Thymus (tissue), 11 donors: ENCODE data around the gene UBR3. TPM values are rescaled to one million over a fixed set of nuclear protein-coding genes. Genes with fewer than 3 reads are reported as not detected.

ENCODE experiments used
- DNase-seq, 9 donors: peaks; one replicate each; pipeline ENCODE4 v3.0.0-alpha.2; 2013; ENCODE audit warnings: low spot score in 9 of 9, low read depth in 6 of 9, missing footprints in 1 of 9
- H3K27ac ChIP-seq, 2 donors: one replicate each; pipeline ENCODE4 v1.5.1; 2013; ENCODE audit warnings: control low read depth in 1 of 2, low read depth in 1 of 2, low read length in 1 of 2, mild to moderate bottlenecking in 1 of 2, moderate library complexity in 1 of 2
- H3K27me3 ChIP-seq, 2 donors: one replicate each; pipeline ENCODE4 v1.5.1; 2013; ENCODE audit warnings: low read length in 1 of 2; ENCODE audit not compliant: control insufficient read depth in 2 of 2, insufficient read depth in 1 of 2
- H3K36me3 ChIP-seq, 2 donors: one replicate each; pipeline ENCODE4 v1.5.1; 2013; ENCODE audit warnings: low read length in 1 of 2, mild to moderate bottlenecking in 1 of 2, moderate library complexity in 1 of 2; ENCODE audit not compliant: control insufficient read depth in 2 of 2, insufficient read depth in 2 of 2
- H3K4me1 ChIP-seq, 2 donors: one replicate each; pipeline ENCODE4 v1.5.1; 2013; ENCODE audit warnings: low read length in 2 of 2; ENCODE audit not compliant: control insufficient read depth in 2 of 2, insufficient read depth in 2 of 2
- H3K4me3 ChIP-seq, 2 donors: one replicate each; pipeline ENCODE4 v1.5.1; 2013; ENCODE audit warnings: low read length in 2 of 2, control low read depth in 1 of 2, mild to moderate bottlenecking in 1 of 2
- H3K9me3 ChIP-seq, 2 donors: one replicate each; pipeline ENCODE4 v1.5.1; 2013; ENCODE audit warnings: low read length in 1 of 2, mild to moderate bottlenecking in 1 of 2; ENCODE audit not compliant: control insufficient read depth in 2 of 2, insufficient read depth in 1 of 2
- WGBS: extraction: QIAGEN DNeasy Blood & Tissue Kit; methylation state at CpG from one replicate; pipeline ENCODE4 v1.1.7; 2013; 5-methylcytosine and 5-hydroxymethylcytosine counted together
- polyA plus RNA-seq: library from polyadenylated mRNA; stranded (reverse); fragments of 200-250 nt; gene quantifications from one replicate; pipeline ENCODE4 v1.2.3, GENCODE V29; 2013
- total RNA-seq: library from RNA; stranded (reverse); fragments of 120-200 nt; gene quantifications from one replicate; pipeline ENCODE4 v1.2.4, GENCODE V29; 2013
- donor health status: healthy.

The UBR3 gene
- total and polyA plus RNA-seq, 2 donors: 14.1 to 20.1 TPM

- Histone ChIP-seq H3K9me3 (no peaks in the 10 kb centered on the region), H3K36me3 (peaks cover 0 to 4% of the 10 kb centered on the region in 2 donors), H3K27ac (no peak overlapping the region), H3K4me1 (no peaks in the 10 kb centered on the region), H3K27me3 (no peaks in the 10 kb centered on the region), H3K4me3 (no peak overlapping the region)
- WGBS: 96% methylated on average over 7 of the region's 7 CpGs
- peak in 1 of 9 donors; percentile 19 for DNase-seq
These were observed 250.7 kb downstream of the UBR3 start for GRCh38 chr2:170077830-170078569.

GRCh38 chr2:170084820-170085491 is 257.7 kb downstream of the UBR3 start:
- Histone ChIP-seq H3K9me3 (no peaks in the 10 kb centered on the region), H3K4me1 (no peaks in the 10 kb centered on the region), H3K27me3 (no peaks in the 10 kb centered on the region), H3K36me3 (no peaks in the 10 kb centered on the region), H3K4me3 (no peak overlapping the region), H3K27ac (no peak overlapping the region)
- 98% methylated on average over 2 of the region's 2 CpGs for WGBS
- DNase-seq: no peak

GRCh38 chr2:170086117-170086688 is 258.9 kb downstream of the UBR3 start:
- H3K27me3 ChIP-seq: no peaks in the 10 kb centered on the region
- no peak overlapping the region for H3K27ac ChIP-seq
- 95% methylated on average over 5 of the region's 5 CpGs for WGBS
- no peak for DNase-seq
- no peaks in the 10 kb centered on the region for H3K4me1 ChIP-seq
- no peaks in the 10 kb centered on the region for H3K9me3 ChIP-seq
- H3K4me3 ChIP-seq: no peak overlapping the region
- no peaks in the 10 kb centered on the region for H3K36me3 ChIP-seq

- Histone ChIP-seq H3K27ac (no peak overlapping the region), H3K36me3 (no peaks in the 10 kb centered on the region), H3K27me3 (no peaks in the 10 kb centered on the region), H3K4me3 (no peak overlapping the region), H3K9me3 (no peaks in the 10 kb centered on the region), H3K4me1 (no peaks in the 10 kb centered on the region)
- 94% methylated on average over 2 of the region's 2 CpGs for WGBS
- DNase-seq: no peak
These were observed 259.6 kb downstream of the UBR3 start for GRCh38 chr2:170086751-170087412.

- WGBS: 93% methylated on average over 2 of the region's 2 CpGs
- Histone ChIP-seq H3K27me3 (no peaks in the 10 kb centered on the region), H3K4me3 (no peak overlapping the region), H3K27ac (no peak overlapping the region), H3K9me3 (no peaks in the 10 kb centered on the region), H3K4me1 (no peaks in the 10 kb centered on the region), H3K36me3 (no peaks in the 10 kb centered on the region)
- peak in 1 of 9 donors; percentile 20 for DNase-seq
These were observed 260.1 kb downstream of the UBR3 start for GRCh38 chr2:170087413-170087793.

- no peak overlapping the region for H3K27ac ChIP-seq
- WGBS: 97% methylated on average over 5 of the region's 5 CpGs
- no peak for DNase-seq
- H3K9me3 ChIP-seq: no peaks in the 10 kb centered on the region
- no peaks in the 10 kb centered on the region for H3K27me3 ChIP-seq
- no peaks in the 10 kb centered on the region for H3K36me3 ChIP-seq
- H3K4me3 ChIP-seq: no peak overlapping the region
- H3K4me1 ChIP-seq: no peaks in the 10 kb centered on the region
These were observed 261.5 kb downstream of the UBR3 start for GRCh38 chr2:170088776-170089175.

- Histone ChIP-seq H3K4me1 (no peaks in the 10 kb centered on the region), H3K4me3 (no peak overlapping the region), H3K36me3 (no peaks in the 10 kb centered on the region), H3K27me3 (no peaks in the 10 kb centered on the region), H3K9me3 (no peaks in the 10 kb centered on the region), H3K27ac (no peak overlapping the region)
- DNase-seq: no peak
These were observed 263.0 kb downstream of the UBR3 start for GRCh38 chr2:170090229-170090628.

GRCh38 chr2:170091436-170091835 is 264.2 kb downstream of the UBR3 start:
- Histone ChIP-seq H3K27ac (no peak overlapping the region), H3K36me3 (no peaks in the 10 kb centered on the region), H3K9me3 (no peaks in the 10 kb centered on the region), H3K4me3 (no peak overlapping the region), H3K4me1 (no peaks in the 10 kb centered on the region), H3K27me3 (no peaks in the 10 kb centered on the region)
- 94% methylated on average over 3 of the region's 3 CpGs for WGBS
- no peak for DNase-seq
